Lower lobe of right lung (tissue), 2 donors: ENCODE measurements around the gene MORN1. TPM values are rescaled to one million over a fixed set of nuclear protein-coding genes. Genes with fewer than 3 reads are reported as not detected.

ENCODE experiments used
- ATAC-seq, 2 donors: fragments of 200-7000 bp; cut with Tn5 transposase; one replicate each; pipeline ENCODE4 v1.9.1; 2020 to 2022; ENCODE audit warnings: mild to moderate bottlenecking in 2 of 2, moderate library complexity in 2 of 2
- DNase-seq: peaks from one replicate; pipeline ENCODE4 v3.0.0-alpha.2; 2020
- H3K27ac ChIP-seq: fragments of 200-600 bp; one replicate; pipeline ENCODE4 v1.8.0; 2022
- H3K27me3 ChIP-seq: fragments of 200-600 bp; one replicate; pipeline ENCODE4 v1.8.0; 2022; ENCODE audit warnings: low read depth
- H3K36me3 ChIP-seq: fragments of 200-600 bp; one replicate; pipeline ENCODE4 v1.8.0; 2022; ENCODE audit warnings: mild to moderate bottlenecking
- H3K4me1 ChIP-seq: fragments of 200-600 bp; one replicate; pipeline ENCODE4 v1.8.0; 2022
- H3K4me3 ChIP-seq: fragments of 200-600 bp; one replicate; pipeline ENCODE4 v1.8.0; 2022; ENCODE audit warnings: mild to moderate bottlenecking
- H3K9me3 ChIP-seq: fragments of 200-600 bp; one replicate; pipeline ENCODE4 v1.8.0; 2022
- intact Hi-C: fragments of 100-400 bp; cut with DNase I; formaldehyde crosslinking; loops from one replicate; pipeline ENCODE4 v1.11.0; 2022
- total RNA-seq: library from RNA; stranded (reverse); fragmentation: NEBNext Ultra II Directional; extraction: Animal tissue kit (Norgen Biotek cat#: 25700); gene quantifications from one replicate; pipeline ENCODE4 v1.2.1, GENCODE V29; 2021
- TF ChIP-seq, protein P1 (sequence below): fragments of 200-600 bp; IDR thresholded peaks from one replicate; pipeline ENCODE4 v1.8.0; 2022; ENCODE audit warnings: antibody characterized with exemption, mild to moderate bottlenecking
- donor health status: DM: no; HTN: yes; CAD: no; lungs with severe emphysema.

MORN1 gene
- total RNA-seq, 1 donor from 2014 or later, result 13.4 TPM

DNA sequence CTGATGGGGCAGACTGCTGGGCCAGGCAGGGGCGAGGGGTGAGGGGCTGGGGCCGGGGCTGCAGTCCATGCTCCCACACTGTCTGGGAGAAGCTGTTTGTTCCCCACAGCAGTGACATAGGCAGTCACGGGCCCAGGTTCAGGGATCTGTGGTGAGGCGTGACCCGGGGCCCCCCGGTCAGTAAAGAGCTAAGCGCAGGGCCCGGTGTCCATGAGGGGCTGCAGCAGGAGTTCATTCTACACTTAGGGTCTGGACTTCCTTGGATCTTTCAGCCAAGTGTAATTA, 16.6 kb upstream of the MORN1 start:
- intact Hi-C loops, result no loop called here
- no peaks in the 10 kb centered on the region for H3K27me3 ChIP-seq
- peaks cover 59% of the 10 kb centered on the region for H3K36me3 ChIP-seq
- H3K9me3 ChIP-seq, result no peaks in the 10 kb centered on the region
- no peak for DNase-seq
- H3K4me1 ChIP-seq, result peaks cover 9% of the 10 kb centered on the region
- H3K4me3 ChIP-seq, result no peak overlapping the region
- TF ChIP-seq, protein P1, sequence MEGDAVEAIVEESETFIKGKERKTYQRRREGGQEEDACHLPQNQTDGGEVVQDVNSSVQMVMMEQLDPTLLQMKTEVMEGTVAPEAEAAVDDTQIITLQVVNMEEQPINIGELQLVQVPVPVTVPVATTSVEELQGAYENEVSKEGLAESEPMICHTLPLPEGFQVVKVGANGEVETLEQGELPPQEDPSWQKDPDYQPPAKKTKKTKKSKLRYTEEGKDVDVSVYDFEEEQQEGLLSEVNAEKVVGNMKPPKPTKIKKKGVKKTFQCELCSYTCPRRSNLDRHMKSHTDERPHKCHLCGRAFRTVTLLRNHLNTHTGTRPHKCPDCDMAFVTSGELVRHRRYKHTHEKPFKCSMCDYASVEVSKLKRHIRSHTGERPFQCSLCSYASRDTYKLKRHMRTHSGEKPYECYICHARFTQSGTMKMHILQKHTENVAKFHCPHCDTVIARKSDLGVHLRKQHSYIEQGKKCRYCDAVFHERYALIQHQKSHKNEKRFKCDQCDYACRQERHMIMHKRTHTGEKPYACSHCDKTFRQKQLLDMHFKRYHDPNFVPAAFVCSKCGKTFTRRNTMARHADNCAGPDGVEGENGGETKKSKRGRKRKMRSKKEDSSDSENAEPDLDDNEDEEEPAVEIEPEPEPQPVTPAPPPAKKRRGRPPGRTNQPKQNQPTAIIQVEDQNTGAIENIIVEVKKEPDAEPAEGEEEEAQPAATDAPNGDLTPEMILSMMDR, result no peak
- no peak for ATAC-seq
- H3K27ac ChIP-seq, result no peak overlapping the region

DNA sequence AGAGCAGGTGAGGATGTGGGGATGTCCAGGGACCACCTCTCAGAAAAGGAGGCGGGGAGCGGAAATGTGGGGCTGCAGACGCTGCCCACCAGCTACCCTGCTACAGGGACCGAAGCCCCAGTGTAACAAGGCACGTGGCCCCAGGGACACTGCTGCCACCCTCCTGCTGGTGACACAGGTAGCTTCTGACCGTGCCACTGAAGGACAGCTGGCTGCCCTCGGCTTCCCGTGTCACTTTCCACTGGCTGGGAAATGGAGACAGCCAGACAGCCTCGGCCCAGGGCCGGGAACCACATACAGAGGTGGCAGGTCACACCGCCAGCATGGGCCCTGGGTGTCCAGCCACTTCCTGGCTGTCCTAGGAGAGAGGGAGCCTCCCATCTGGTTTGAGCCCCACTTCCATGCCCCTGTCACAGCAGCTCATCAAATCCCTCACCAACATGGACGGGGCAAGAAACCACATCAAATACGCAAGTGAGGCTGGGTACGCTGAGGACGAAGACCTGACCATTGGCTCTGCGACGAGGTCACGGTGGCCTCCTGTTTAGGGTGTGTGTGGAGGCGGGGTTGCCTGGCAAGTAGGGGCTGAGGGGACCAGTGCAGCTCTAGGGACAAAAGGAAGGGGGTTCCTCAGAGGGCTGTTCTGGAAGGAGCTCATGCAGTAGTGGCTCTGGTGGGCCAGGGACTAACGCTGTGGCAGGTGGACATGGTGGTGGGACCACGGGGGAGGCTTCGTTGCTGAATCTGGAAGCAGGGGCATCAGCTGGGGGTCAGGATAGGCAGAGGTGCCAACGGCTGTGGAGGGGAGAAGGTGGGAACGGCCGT, 16.0 kb upstream of the MORN1 start:
- H3K36me3 ChIP-seq, result peaks cover 65% of the 10 kb centered on the region
- no peaks in the 10 kb centered on the region for H3K27me3 ChIP-seq
- DNase-seq (no peak), ATAC-seq (no peak)
- H3K27ac ChIP-seq, result no peak overlapping the region
- H3K9me3 ChIP-seq, result no peaks in the 10 kb centered on the region
- H3K4me3 ChIP-seq, result no peak overlapping the region
- TF ChIP-seq, protein P1, result no peak
- intact Hi-C loops, result no loop called here
- H3K4me1 ChIP-seq, result peaks cover 9% of the 10 kb centered on the region

DNA sequence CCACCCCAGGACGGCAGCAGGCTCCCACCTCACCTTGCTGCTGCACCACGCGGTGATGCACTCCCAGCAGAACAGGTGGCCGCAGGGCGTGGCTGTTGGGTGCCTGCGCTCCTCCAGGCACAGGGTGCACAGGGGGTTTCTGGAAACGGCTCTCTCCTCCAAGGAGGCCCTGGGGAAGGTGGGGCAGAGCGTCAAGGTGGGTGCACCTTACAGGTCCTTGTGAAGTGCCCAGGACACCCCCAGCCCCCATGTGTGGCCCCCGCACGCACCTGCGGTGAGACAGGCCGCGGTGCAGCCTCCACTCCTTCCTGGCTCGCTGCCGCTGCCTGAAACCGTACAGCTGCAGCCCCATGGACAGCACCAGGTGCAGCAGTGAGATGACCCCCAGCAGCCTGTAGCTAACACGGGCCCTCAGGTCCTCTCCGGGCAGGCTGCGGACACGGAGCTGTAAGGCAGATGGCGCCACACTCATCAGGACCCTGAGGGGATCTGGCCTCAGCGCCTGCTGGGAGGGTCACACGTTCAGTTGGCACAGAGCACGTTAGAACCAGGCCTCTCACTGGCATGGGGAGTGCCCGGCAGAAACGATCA, 15.2 kb upstream of the MORN1 start:
- DNase-seq (no peak), ATAC-seq (peak in 1 of 2 donors; percentile 2)
- no peaks in the 10 kb centered on the region for H3K9me3 ChIP-seq
- H3K36me3 ChIP-seq, result peaks cover 73% of the 10 kb centered on the region
- intact Hi-C loops, result no loop called here
- TF ChIP-seq, protein P1, result no peak
- no peak overlapping the region for H3K4me3 ChIP-seq
- peaks cover 4% of the 10 kb centered on the region for H3K4me1 ChIP-seq
- H3K27ac ChIP-seq, result no peak overlapping the region
- no peaks in the 10 kb centered on the region for H3K27me3 ChIP-seq

DNA sequence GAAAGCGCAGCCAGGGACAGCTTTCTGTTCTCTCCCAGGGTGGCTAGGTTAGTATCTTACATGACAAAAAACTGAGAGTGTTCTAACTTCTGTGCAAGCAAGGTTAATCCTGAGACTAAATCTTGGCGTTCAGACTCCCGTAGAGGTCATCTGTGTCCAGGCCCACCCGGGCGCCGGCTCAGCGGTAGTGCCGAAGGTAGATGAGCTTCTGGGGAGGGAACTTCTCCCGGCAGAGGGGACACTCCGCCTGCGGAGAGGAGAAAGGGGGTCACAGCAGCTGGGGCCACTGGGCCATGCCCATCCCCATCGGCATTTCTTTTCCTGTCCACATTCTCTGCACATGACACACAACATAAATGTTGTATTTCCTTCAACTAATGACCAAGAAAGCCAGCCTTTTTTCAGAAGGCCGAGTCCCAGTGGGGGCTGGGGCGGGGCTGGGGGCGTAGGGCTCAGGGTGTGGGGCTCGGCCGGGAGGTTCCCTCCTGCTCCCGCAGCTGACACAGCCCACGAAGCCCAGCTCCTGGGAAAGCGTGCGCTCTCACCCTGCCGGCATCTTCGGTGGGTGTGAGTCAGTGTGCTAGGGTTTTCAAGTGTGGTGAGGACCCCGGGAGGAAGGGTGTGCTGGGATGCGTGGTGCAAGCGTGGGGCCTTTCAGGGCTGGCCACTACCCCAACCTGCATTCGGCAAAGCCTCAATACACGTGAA, 14.4 kb upstream of the MORN1 start:
- Histone ChIP-seq H3K9me3 (no peaks in the 10 kb centered on the region), H3K27ac (no peak overlapping the region), H3K4me3 (no peak overlapping the region), H3K4me1 (no peaks in the 10 kb centered on the region), H3K27me3 (no peaks in the 10 kb centered on the region), H3K36me3 (peaks cover 77% of the 10 kb centered on the region)
- TF ChIP-seq, protein P1, result no peak
- no peak for DNase-seq
- ATAC-seq, result no peak
- intact Hi-C loops, result no loop called here

DNA sequence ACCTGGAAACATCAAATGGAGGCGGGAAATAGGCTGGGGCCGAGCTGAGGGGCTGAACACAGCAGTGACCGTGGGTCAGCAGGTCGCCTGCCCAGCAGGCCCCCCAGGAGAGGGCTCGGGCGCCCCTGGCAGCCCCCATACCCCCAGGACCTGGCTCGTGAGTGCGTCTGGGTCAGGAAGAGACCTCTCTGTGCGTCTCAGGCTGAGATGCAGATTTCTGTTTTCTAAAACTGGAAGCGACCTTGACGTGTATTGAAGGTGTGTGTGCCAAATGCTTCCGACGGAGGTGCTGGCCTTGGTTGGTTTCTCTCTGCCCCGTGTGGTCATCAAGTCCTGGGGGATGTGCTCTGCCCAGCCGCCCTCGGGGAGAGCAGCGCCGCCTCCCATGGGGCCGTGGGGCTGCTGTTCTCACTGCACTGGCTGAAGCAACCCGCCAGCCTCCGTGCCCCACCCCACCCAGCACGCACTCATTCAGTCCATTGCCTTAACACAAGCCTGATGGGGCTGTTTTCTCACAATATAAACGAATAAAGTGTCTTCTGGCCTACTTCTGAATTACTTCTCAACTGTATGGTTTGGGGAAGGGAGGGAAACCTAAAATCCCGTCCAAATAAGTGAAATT, 13.6 kb upstream of the MORN1 start:
- Histone ChIP-seq H3K9me3 (no peaks in the 10 kb centered on the region), H3K4me3 (no peak overlapping the region), H3K27me3 (no peaks in the 10 kb centered on the region), H3K36me3 (peaks cover 85% of the 10 kb centered on the region), H3K27ac (no peak overlapping the region), H3K4me1 (no peaks in the 10 kb centered on the region)
- DNase-seq (no peak), ATAC-seq (no peak)
- intact Hi-C loops, result no loop called here
- TF ChIP-seq, protein P1, result no peak
